ENCODE data around the gene UNC13A. TPM values are rescaled to one million over a fixed set of nuclear protein-coding genes. Genes with fewer than 3 reads are reported as not detected.

The UNC13A gene
- total RNA-seq, 2 donors from 2014 or later: 0.14 to 2.4 TPM

GRCh38 chr19:17688853-17689595 lies 870 bp upstream of the UNC13A start:
- DNase-seq (ENCODE audit: low spot score): no peak
- Histone ChIP-seq H3K36me3 (no peaks in the 10 kb centered on the region), H3K4me1 (replicated peaks) (no peaks in the 10 kb centered on the region), H3K27ac (no peak overlapping the region), H3K27me3 (replicated peaks; ENCODE audit: insufficient read depth) (peaks cover 19% of the 10 kb centered on the region), H3K4me3 (no peak overlapping the region), H3K9me3 (no peaks in the 10 kb centered on the region)
- intact Hi-C loops (cut with DNase I): no loop called here
- WGBS: 64% methylated on average over 10 of the region's 10 CpGs
- no peak for TF ChIP-seq POLR2AphosphoS5 (IDR thresholded peaks at IDR 0.05)
- no peak for TF ChIP-seq POLR2A (IDR thresholded peaks at IDR 0.05)
- TF ChIP-seq CTCF (IDR thresholded peaks at IDR 0.05): no peak

DNA sequence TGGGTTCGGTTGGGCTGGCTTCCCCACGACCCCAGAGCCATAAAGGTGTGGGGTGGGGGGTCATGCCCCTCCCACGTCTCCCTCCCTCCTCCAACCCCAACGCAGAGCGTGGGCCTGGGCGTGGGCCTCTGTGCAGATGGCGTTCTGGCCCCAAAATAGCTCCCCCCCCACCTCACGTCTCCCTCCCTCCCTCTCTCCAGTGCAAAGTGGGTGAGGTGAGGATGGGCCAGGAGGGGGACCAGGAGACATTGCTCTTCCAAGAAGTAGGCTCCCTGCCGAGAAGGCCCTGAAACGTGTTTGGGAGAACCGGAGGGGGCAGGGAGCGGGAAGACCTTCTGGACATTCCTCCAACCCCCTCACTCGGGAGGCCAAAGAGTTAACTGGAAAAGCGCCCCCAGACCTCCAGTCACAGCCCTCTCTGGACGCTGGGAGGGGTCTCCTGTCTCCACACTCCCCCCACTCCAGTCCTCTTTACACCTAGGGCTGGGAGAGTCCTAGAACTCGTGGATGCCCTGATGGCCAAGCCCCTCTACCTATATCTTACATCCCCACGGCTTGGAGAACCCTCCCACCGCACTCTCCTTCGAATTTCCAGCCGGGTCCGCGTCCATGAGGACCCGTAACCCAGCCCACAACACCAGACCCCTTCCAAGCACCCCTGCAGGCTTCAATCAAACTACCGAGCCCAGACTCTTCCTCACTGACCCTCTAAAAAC lies 855 bp downstream of the UNC13A start:
- intact Hi-C loops (cut with DNase I): no loop called here
- H3K27ac ChIP-seq: no peak overlapping the region
- no peaks in the 10 kb centered on the region for H3K9me3 ChIP-seq
- TF ChIP-seq POLR2AphosphoS5 (IDR thresholded peaks at IDR 0.05) (no peak), CTCF (IDR thresholded peaks at IDR 0.05) (no peak), POLR2A (IDR thresholded peaks at IDR 0.05) (no peak)
- no peaks in the 10 kb centered on the region for H3K4me1 ChIP-seq (replicated peaks)
- no peak for DNase-seq (ENCODE audit: low spot score)
- no peaks in the 10 kb centered on the region for H3K36me3 ChIP-seq
- peaks cover 19% of the 10 kb centered on the region for H3K27me3 ChIP-seq (replicated peaks; ENCODE audit: insufficient read depth)
- no peak overlapping the region for H3K4me3 ChIP-seq
- WGBS: under 1% methylated on average over 24 of the region's 24 CpGs

- Histone ChIP-seq H3K27me3 (replicated peaks; ENCODE audit: insufficient read depth) (peaks cover 19% of the 10 kb centered on the region), H3K9me3 (no peaks in the 10 kb centered on the region), H3K4me1 (replicated peaks) (no peaks in the 10 kb centered on the region), H3K36me3 (no peaks in the 10 kb centered on the region), H3K4me3 (no peak overlapping the region), H3K27ac (no peak overlapping the region)
- intact Hi-C loops (cut with DNase I): no loop called here
- WGBS: 1% methylated on average over 9 of the region's 28 CpGs
- no peak for DNase-seq (ENCODE audit: low spot score)
- TF ChIP-seq POLR2A (IDR thresholded peaks at IDR 0.05): no peak
- no peak for TF ChIP-seq POLR2AphosphoS5 (IDR thresholded peaks at IDR 0.05)
- TF ChIP-seq CTCF (IDR thresholded peaks at IDR 0.05): no peak
Observed at GRCh38 chr19:17686592-17687024, 1.5 kb downstream of the UNC13A start.

GRCh38 chr19:17686023-17686521 lies 2.1 kb downstream of the UNC13A start:
- 1% methylated on average over 12 of the region's 12 CpGs for WGBS
- H3K9me3 ChIP-seq: no peaks in the 10 kb centered on the region
- no peaks in the 10 kb centered on the region for H3K36me3 ChIP-seq
- H3K4me1 ChIP-seq (replicated peaks): no peaks in the 10 kb centered on the region
- no peak overlapping the region for H3K4me3 ChIP-seq
- intact Hi-C loops (cut with DNase I): no loop called here
- H3K27me3 ChIP-seq (replicated peaks; ENCODE audit: insufficient read depth): peaks cover 19% of the 10 kb centered on the region
- no peak overlapping the region for H3K27ac ChIP-seq
- no peak for TF ChIP-seq CTCF (IDR thresholded peaks at IDR 0.05)
- no peak for TF ChIP-seq POLR2AphosphoS5 (IDR thresholded peaks at IDR 0.05)
- TF ChIP-seq POLR2A (IDR thresholded peaks at IDR 0.05): no peak
- DNase-seq (ENCODE audit: low spot score): no peak

Measured in prostate gland (tissue), 2 donors.